ENCODE measurements around the gene IGSF23.
"Not testable (repeated sequence)": the region's sequence is repeated elsewhere in the genome, so short reads cannot be mapped to it uniquely, and the experiment has no call there.

The IGSF23 gene

GRCh38 chr19:44614313-44614712 lies 950 bp downstream of the IGSF23 start:
- DNase-seq (ENCODE audit: low spot score): no peak

GRCh38 chr19:44615863-44616247 lies 2.5 kb downstream of the IGSF23 start:
- no peak for DNase-seq (ENCODE audit: low spot score)

DNA sequence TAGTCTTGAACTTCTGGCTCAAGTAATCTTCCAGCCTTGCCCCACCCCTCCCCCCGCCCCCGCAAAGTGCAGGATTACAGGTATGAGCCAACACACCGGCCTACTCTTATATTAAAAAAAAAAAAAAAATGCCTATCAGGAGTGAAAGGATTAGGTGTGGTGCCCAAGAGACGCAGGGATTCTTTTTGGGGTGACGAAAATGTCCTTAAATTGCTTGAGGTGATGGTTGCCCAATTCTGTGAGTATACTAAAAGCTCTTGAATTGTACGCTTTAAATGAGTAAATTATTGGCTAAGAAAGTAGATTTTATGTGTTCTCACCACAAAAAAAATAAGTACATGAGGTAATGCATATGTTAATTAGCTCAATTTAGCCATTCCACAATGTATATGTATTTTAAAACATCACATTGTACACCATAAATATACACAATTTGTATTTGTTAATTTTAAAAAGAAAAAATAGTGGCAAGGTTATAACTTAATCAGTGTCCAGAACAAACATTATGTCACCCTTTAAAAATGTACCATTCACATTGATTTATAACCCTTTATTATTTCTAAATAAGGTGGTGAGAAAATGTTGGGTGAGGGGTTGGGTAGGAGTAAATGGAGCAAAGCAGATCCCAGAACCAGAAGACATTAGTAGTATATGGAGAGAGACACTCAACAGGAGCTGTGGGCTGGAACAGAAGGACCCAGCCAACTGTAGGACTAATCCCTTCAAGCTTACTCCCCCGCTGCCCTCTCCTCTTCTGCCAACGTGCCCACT lies 3.9 kb downstream of the IGSF23 start:
- no peak for DNase-seq (ENCODE audit: low spot score)

DNA sequence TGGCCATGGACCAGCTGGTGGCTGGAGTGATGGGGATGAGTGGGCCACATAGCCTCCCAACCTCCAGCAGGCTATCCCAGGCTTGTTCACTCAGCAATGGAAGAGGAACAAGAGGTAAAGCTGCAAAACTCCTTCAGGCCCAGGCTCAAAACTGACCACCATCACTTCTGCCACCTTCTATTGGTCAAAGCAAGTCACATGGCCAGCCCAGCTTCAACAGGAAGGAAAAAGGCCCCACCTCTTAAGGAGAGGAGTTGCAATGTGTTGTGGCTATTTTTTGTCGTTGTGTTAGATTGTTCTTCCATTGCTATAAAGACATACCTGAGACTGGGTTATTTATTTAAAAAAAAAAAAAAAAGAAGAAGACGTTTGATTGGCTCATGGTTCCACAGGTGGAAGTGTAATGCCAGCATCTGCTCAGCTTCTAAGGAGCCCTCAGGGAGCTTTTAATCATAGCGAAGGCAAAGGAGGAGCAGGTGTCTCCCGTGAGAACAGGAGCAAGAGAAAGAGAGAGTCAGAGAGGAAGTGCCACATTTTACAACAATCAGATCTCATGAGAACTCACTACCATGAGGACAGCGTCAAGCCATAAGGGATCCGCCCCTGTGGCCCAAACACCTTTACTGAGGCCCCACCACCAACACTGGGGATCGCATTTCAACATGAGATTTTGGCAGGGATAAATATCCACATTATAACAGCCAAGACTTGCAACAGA lies 5.4 kb downstream of the IGSF23 start:
- DNase-seq (ENCODE audit: low spot score): no peak

DNA sequence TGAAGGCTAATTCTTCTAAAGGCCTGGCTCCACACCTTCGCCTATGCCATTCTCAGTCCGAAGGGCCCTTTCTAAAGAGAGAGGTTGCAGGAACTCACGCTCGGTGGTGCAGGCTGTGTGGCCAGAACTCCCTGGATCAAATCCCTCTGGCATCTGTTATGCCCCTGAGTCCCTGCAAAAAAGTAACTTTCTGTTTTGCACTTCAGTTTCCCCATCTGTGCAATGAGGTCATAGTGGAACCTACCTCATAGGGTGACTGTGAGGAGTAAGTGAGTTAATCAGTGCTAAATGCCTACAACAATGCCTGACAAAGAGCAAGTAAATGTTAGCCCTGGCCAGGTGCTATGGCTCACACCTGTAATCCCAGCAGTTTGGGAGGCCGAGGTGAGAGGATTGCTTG lies 7.3 kb downstream of the IGSF23 start:
- DNase-seq (ENCODE audit: low spot score): no peak

DNA sequence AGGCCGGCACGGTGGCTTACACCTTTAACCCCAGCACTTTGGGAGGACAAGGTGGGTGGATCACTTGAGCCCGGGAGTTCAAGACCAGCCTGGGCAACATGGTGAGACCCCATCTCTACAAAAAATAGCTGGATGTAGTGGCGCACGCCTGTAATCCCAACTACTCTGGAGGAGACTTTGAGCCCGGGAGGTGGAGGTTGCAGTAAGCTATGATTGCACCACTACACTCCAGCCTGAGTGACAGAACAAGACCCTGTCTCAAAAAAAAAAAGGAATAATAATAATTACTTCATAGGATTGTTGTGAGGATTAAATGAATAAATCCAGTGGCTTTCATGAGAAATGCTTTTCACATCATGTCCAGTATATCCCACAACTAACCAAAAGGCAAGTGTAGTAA lies 8.0 kb downstream of the IGSF23 start:
- DNase-seq (ENCODE audit: low spot score): no peak

DNA sequence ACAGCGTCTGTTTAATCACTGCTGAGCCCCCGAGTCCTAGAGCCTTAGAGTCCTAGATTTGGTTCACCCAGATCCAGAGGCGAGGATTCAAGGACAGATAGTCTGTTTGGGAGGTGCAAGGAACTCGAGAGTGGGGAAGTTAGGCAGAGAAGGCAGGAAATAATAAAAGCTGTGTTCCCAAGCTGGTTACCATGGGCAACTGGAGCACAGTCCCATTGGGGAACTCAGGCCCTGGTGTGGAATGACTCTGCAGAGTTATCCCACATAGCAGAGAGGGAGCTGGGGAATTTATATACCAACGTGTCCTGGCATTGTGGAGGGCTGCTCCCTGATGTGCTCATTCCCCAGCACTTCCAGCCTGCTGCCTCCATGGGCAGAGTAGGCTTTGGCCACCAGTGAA lies 9.7 kb downstream of the IGSF23 start:
- no peak for DNase-seq (ENCODE audit: low spot score)

DNA sequence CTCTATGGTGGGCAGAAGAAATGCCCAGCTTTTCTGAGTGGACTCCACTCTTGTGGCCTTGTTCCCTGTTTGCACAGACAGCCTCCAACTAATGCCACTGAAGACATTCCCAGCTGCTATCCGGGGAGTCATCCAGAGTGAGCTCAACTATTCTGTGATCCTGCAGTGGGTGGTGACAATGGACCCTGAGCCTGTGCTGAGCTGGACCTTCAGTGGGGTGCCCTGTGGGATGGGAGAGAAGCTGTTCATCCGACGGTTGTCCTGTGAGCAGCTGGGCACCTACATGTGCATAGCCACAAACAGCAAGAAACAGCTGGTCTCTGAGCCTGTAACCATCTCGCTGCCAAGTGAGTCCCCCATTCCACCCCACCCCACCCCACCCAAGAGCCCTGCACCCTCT lies 10.3 kb downstream of the IGSF23 start:
- no peak for DNase-seq (ENCODE audit: low spot score)

DNA sequence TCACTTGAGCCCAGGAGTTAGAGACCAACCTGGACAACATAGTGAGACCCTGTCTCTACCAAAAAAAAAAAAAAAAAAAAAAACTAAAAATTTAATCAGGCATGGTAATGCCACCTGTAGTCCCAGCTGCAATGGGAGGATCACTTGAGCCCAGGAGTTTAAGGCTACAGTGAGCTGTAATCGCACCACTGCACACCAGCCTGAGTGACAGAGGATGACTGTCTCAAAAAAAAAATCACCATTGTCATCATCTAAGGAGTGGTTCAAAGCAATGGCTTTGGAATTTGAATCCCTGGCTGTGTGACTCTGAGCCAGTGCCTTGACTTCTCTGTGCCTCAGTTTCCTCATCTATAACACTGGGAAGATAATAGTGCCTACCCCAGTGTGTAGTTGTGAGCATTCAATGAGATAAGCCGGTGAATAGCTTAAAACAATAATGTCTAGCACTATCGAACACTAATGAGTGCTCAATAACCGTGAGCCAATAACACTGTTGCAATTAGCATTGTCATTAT lies 11.5 kb downstream of the IGSF23 start:
- no peak for DNase-seq (ENCODE audit: low spot score)

DNA sequence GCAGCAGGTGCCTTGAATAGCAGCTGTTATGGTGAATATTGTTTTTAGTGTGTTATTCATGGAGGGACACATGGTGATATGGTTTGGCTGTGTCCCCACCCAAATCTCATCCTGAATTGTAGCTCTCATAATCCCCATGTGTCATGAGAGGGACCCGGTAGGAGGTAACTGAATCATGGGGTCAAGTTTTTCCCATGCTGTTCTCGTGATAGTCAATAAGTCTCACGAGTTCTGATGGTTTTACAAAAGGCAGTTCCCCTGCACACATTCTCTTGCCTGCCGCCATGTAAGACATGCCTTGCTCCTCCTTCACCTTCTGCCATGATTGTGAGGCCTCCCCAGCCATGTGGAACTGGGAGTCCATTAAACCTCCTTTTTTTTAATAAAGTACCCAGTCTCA lies 12.3 kb downstream of the IGSF23 start:
- DNase-seq (ENCODE audit: low spot score): not testable (repeated sequence)

DNA sequence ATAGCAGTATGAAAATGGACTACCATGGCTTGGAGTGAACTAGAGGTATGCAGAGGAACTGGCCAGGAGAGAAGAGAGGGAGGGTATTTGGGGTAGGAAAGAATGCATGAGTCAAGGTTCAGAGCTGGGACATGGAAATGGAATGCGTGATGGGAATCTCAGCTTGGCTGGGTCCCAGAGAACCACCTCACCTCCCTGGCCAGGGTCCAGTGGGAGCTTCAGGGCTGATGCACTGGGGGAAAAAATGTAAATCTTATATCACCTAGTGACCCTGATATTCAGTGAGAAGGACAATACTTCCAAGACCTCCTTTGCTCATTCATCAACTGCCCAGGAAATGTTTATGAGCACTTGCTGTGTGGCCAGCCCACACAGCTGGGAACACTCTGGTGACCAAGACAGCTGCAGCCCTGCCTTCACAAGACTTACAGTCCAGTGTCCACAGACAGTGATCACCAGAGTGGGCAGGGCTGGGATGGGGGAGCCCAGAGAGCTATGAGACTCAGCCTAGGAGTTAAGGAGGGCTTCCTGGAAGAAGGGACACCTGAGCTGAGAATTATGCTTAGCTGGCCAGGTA lies 12.8 kb downstream of the IGSF23 start:
- no peak for DNase-seq (ENCODE audit: low spot score)

DNA sequence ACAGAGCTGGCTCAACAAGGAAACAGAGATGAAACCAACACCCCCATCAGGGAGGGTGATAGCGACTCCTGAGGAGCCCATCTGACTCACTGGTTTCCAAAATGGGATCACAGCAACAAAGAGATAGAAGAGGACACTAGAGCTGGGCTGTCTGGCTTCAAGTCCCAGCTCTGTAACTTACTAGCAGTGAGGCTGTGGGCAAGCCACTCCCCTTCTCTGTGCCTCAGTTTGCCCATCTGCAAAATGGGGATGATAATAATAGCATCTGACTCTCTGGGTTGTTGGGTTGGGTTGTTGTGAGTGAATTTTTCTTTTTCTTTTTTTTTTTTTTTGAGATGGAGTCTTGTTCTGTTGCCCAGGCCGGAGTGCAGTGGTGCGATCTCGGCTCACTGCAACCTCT lies 14.3 kb downstream of the IGSF23 start:
- no peak for DNase-seq (ENCODE audit: low spot score)

GRCh38 chr19:44628793-44629192 lies 15.4 kb downstream of the IGSF23 start:
- DNase-seq (ENCODE audit: low spot score): no peak

- DNase-seq (ENCODE audit: low spot score): not testable (repeated sequence)
These were observed 18.2 kb downstream of the IGSF23 start for GRCh38 chr19:44631611-44632010.

DNA sequence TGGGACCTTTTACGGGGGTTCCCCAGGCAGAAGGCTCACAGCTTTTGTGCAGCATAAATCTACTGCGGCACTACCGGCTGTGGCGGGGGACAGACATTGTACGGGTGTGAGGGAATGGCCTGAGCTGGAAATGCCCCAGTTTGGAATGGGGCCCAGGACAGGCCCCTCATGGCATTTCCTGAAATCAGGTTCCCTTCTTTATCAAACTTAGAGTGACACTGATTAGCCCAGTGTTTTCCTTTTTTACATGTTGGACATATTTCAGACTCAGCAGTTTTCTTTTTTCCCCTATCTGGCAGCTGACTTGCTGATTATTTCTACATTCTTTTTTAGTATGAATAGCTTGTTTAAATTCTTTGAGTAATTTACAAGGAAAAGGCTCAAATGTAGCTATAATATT lies 20.7 kb downstream of the IGSF23 start:
- DNase-seq (ENCODE audit: low spot score): not testable (repeated sequence)

- no peak for DNase-seq (ENCODE audit: low spot score)
These were observed 21.4 kb downstream of the IGSF23 start for GRCh38 chr19:44634785-44635184.

DNA sequence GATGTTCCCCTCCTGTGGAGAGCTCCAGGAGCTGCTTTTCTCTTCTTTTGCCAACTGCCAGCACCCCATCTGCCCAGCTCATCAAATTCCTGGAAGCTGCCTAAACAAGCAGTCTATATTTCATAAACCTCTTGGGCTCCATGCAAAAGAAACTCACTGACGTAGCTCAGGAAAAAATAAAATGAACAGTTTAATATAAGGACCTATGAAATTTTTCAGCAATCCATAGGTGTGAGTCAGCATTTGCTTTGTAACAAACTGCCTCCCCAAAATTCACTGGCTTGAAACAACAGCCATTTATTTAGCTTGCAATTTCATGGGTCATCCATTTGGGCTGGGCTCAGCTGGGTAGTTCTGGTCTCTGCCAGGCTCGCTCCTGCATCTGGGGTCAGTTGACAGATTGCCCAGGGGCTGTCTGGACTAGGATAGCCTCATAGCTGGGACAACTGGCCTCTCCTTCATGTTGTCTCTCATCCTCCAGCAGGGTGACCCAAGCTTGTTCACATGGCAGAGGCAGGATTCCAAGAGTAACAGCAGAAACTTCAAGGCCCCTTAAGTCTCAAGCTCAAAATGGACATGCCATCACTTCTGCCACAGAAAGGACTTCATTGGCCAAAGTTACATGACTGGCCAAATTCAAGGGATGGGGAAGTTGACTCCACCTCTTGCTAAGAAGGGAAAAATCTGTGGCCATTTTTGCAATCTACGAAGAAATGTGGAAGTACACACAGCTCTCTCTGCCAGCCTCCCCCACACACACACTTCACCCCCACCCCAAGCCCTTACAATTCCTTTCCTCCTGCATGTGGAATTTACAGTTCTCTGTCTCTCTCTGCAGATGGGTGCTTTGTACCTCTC lies 22.4 kb downstream of the IGSF23 start:
- DNase-seq (ENCODE audit: low spot score): no peak

GRCh38 chr19:44636439-44637389 lies 23.4 kb downstream of the IGSF23 start:
- DNase-seq (ENCODE audit: low spot score): no peak

DNA sequence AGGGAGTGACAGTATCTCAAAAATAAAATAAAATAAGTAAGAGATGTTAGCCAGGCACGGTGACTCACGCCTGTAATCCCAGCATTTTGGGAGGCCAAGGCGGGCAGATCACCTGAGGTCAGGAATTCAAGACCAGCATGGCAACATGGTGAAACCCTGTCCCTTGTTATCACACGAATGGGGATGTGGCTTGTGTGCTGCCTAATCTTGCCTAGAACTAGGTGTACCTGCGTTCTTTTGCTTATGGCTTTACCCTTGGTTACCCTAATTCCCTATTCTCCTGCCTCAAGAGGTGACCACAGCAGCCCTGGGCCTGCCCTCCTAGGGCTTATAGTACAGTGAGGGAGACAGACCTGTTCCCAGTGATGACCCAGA lies 24.0 kb downstream of the IGSF23 start:
- DNase-seq (ENCODE audit: low spot score): no peak

GRCh38 chr19:44640518-44640917 lies 27.2 kb downstream of the IGSF23 start:
- no peak for DNase-seq (ENCODE audit: low spot score)

Measured in CD4-positive, alpha-beta T cell treated with Interleukin-15 for 4 hours (primary cell).